GM10248 (cell line): ENCODE data around the gene STAB2.

Experiments used
- CTCF ChIA-PET: fragments of 300-600 bp; sonication (Branson Sonifier 250); formaldehyde crosslinking; extraction: SDS; loops from one replicate; lab custom pipeline; 2021; ENCODE audit warnings: antibody characterized with exemption; lab: Yijun Ruan, JAX
- POLR2A ChIA-PET: fragments of 350-650 bp; sonication (Branson Sonifier 250); formaldehyde crosslinking; extraction: SDS; loops from one replicate; lab custom pipeline; 2020; ENCODE audit warnings: antibody characterized with exemption; lab: Yijun Ruan, JAX
- DNase-seq: peaks from one replicate; pipeline ENCODE4 v3.0.0; 2012; ENCODE audit errors: extremely low spot score
- TF ChIP-seq, protein P1 (sequence below): IDR thresholded peaks from 2 replicates; pipeline ENCODE4 v1.5.1; 2012; ENCODE audit warnings: mild to moderate bottlenecking, low read depth; ENCODE audit errors: extremely low read depth, missing control alignments, control extremely low read depth

Gene STAB2

GRCh38 chr12:103665971-103666370 lies 78.9 kb downstream of the STAB2 start:
- POLR2A ChIA-PET: no interaction called here

GRCh38 chr12:103667125-103667524 lies 80.1 kb downstream of the STAB2 start:
- TF ChIP-seq, protein P1, sequence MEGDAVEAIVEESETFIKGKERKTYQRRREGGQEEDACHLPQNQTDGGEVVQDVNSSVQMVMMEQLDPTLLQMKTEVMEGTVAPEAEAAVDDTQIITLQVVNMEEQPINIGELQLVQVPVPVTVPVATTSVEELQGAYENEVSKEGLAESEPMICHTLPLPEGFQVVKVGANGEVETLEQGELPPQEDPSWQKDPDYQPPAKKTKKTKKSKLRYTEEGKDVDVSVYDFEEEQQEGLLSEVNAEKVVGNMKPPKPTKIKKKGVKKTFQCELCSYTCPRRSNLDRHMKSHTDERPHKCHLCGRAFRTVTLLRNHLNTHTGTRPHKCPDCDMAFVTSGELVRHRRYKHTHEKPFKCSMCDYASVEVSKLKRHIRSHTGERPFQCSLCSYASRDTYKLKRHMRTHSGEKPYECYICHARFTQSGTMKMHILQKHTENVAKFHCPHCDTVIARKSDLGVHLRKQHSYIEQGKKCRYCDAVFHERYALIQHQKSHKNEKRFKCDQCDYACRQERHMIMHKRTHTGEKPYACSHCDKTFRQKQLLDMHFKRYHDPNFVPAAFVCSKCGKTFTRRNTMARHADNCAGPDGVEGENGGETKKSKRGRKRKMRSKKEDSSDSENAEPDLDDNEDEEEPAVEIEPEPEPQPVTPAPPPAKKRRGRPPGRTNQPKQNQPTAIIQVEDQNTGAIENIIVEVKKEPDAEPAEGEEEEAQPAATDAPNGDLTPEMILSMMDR: no peak
- no peak for DNase-seq
- ChIA-PET POLR2A (no interaction called here), CTCF (interaction anchor here (1.7 kb wide), 1 partner anchor 27 kb away, joined by 4 read pairs; no protein-coding TSS in a partner anchor)

More at GRCh38 chr12:103665971-103666370, 78.9 kb downstream of the STAB2 start:
- no peak for DNase-seq
- CTCF ChIA-PET: interaction anchor here (1.7 kb wide), 1 partner anchor 11 kb away, joined by 3 read pairs; no protein-coding TSS in a partner anchor
- TF ChIP-seq, protein P1: no peak

- POLR2A ChIA-PET: no interaction called here
- TF ChIP-seq, protein P1: no peak
- DNase-seq: no peak
- CTCF ChIA-PET: no interaction called here
Measured at GRCh38 chr12:103668520-103668919, 81.4 kb downstream of the STAB2 start.

GRCh38 chr12:103671367-103671766 lies 84.3 kb downstream of the STAB2 start:
- TF ChIP-seq, protein P1: no peak
- CTCF ChIA-PET: interaction anchor here (1.1 kb wide), 1 partner anchor 14 kb away, joined by 3 read pairs; no protein-coding TSS in a partner anchor
- POLR2A ChIA-PET: no interaction called here
- no peak for DNase-seq

- DNase-seq: no peak
- TF ChIP-seq, protein P1: no peak
- POLR2A ChIA-PET: no interaction called here
- CTCF ChIA-PET: interaction anchor here (1.2 kb wide), 2 partner anchors 35 to 40 kb away, joined by 3 to 4 read pairs; no protein-coding TSS in a partner anchor
Measured at GRCh38 chr12:103672401-103673119, 85.5 kb downstream of the STAB2 start.

GRCh38 chr12:103673487-103673886 lies 86.4 kb downstream of the STAB2 start:
- ChIA-PET CTCF (interaction anchor here (1.2 kb wide), 1 partner anchor 41 kb away, joined by 4 read pairs; no protein-coding TSS in a partner anchor), POLR2A (no interaction called here)
- TF ChIP-seq, protein P1: no peak
- no peak for DNase-seq
